B cell (primary cell): Measurements from ENCODE around the gene GSDMA. TPM values are rescaled to one million over a fixed set of nuclear protein-coding genes. Genes with fewer than 3 reads are reported as not detected.

Source experiments
- ATAC-seq: fragments of 200-7000 bp; cut with Tn5 transposase; one replicate; pipeline ENCODE4 v1.10.0; 2021; ENCODE audit warnings: low read depth, mild to moderate bottlenecking, moderate number of reproducible peaks, moderate library complexity
- CTCF ChIA-PET: fragments of 350-600 bp; sonication (Branson Sonifier 250); formaldehyde crosslinking; loops from one replicate; lab custom pipeline; 2021; ENCODE audit warnings: antibody characterized with exemption, inconsistent platforms; lab: Charles Lee
- POLR2A ChIA-PET: fragments of 350-600 bp; sonication (Branson Sonifier 250); formaldehyde crosslinking; loops from one replicate; lab custom pipeline; 2021; ENCODE audit warnings: antibody characterized with exemption; lab: Charles Lee
- DNase-seq: peaks from one replicate; pipeline ENCODE4 v3.0.0; 2013
- H2AFZ ChIP-seq: 2 replicates; pipeline ENCODE4 v1.6.1; 2012; ENCODE audit warnings: mild to moderate bottlenecking, low read depth, low read length; ENCODE audit not compliant: insufficient read depth, poor library complexity, severe bottlenecking
- H3K27ac ChIP-seq, 2 donors: 1 replicate in 1 of 2; 2 replicates in 1 of 2; pipeline ENCODE4 v1.5.1; 2012 to 2013; ENCODE audit warnings: low read length in 2 of 2, mild to moderate bottlenecking in 2 of 2, moderate library complexity in 1 of 2
- H3K27me3 ChIP-seq, 4 experiments: fragments of 200-600 bp in 1 of 4; sonication (generic) in 1 of 4; replicated peaks in 1 of 4; 1 replicate in 2 of 4; 2 replicates in 2 of 4; pipeline versions ENCODE4 v1.6.1 to v1.7.0; 2013 to 2016; ENCODE audit warnings: low read length in 3 of 4, mild to moderate bottlenecking in 2 of 4, mixed read lengths in 1 of 4, moderate library complexity in 1 of 4; ENCODE audit not compliant: insufficient read depth in 4 of 4, control insufficient read depth in 3 of 4; ENCODE audit errors: control extremely low read depth in 1 of 4
- H3K36me3 ChIP-seq, 2 experiments: replicated peaks in 1 of 2; 1 replicate in 1 of 2; 2 replicates in 1 of 2; pipeline versions ENCODE4 v1.6.1 to v1.7.1; 2013; ENCODE audit warnings: low read length in 1 of 2; ENCODE audit not compliant: insufficient read depth in 2 of 2, control insufficient read depth in 1 of 2; ENCODE audit errors: control extremely low read depth in 1 of 2, extremely low read depth in 1 of 2
- H3K4me1 ChIP-seq, 2 donors: fragments of 200-600 bp in 1 of 2; sonication (generic) in 1 of 2; 1 replicate in 1 of 2; 2 replicates in 1 of 2; pipeline versions ENCODE4 v1.5.1 to v1.6.1; 2013 to 2017; ENCODE audit warnings: low read length in 2 of 2; ENCODE audit not compliant: control insufficient read depth in 2 of 2, insufficient read depth in 2 of 2
- H3K4me2 ChIP-seq: replicated peaks from 2 replicates; pipeline ENCODE3; 2012; ENCODE audit warnings: mild to moderate bottlenecking, low read depth, low read length; ENCODE audit not compliant: poor library complexity, severe bottlenecking
- H3K4me3 ChIP-seq, 5 experiments: fragments of 200-600 bp in 1 of 5; sonication (generic) in 1 of 5; 1 replicate in 3 of 5; 2 replicates in 2 of 5; pipeline versions ENCODE4 v1.5.1 to v1.7.0; 2011 to 2016; ENCODE audit warnings: low read length in 4 of 5, mild to moderate bottlenecking in 4 of 5, low read depth in 2 of 5, control low read depth in 1 of 5, moderate library complexity in 1 of 5; ENCODE audit not compliant: insufficient read depth in 1 of 5; ENCODE audit errors: control extremely low read depth in 1 of 5, extremely low read depth in 1 of 5
- H3K79me2 ChIP-seq: fragments of 200-600 bp; sonication (generic); one replicate; pipeline ENCODE4 v1.6.0; 2016; ENCODE audit warnings: low read length; ENCODE audit not compliant: control insufficient read depth, insufficient read depth
- H3K9ac ChIP-seq: fragments of 200-600 bp; sonication (generic); 2 replicates; pipeline ENCODE4 v1.6.1; 2017; ENCODE audit warnings: mild to moderate bottlenecking, low read length, moderate library complexity
- H3K9me3 ChIP-seq, 3 donors: one replicate each; pipeline versions ENCODE4 v1.6.1 to v1.7.1; 2013; ENCODE audit warnings: low read length in 2 of 3; ENCODE audit not compliant: control insufficient read depth in 2 of 3, insufficient read depth in 1 of 3; ENCODE audit errors: control extremely low read depth in 1 of 3
- H4K20me1 ChIP-seq: 2 replicates; pipeline ENCODE4 v1.6.0; 2012; ENCODE audit warnings: mild to moderate bottlenecking, low read length; ENCODE audit not compliant: insufficient read depth, control insufficient read depth, poor library complexity, severe bottlenecking
- H3K27ac Mint-ChIP-seq: one replicate; pipeline ENCODE4 v1.8.0; 2021; ENCODE audit warnings: mixed read lengths
- H3K27me3 Mint-ChIP-seq: one replicate; pipeline ENCODE4 v1.8.0; 2021; ENCODE audit warnings: mixed read lengths
- H3K4me1 Mint-ChIP-seq: one replicate; pipeline ENCODE4 v1.8.0; 2021; ENCODE audit warnings: mixed read lengths
- H3K4me3 Mint-ChIP-seq: one replicate; pipeline ENCODE4 v1.8.0; 2021; ENCODE audit warnings: mixed read lengths
- H3K9me3 Mint-ChIP-seq: one replicate; pipeline ENCODE4 v1.8.0; 2022; ENCODE audit warnings: mixed read lengths; ENCODE audit not compliant: insufficient read depth
- CTCF ChIP-seq: fragments of 200-600 bp; IDR thresholded peaks from one replicate; pipeline ENCODE4 v1.8.0; 2022; ENCODE audit warnings: antibody characterized with exemption, mild to moderate bottlenecking
- EZH2 ChIP-seq: IDR thresholded peaks from 2 replicates; pipeline ENCODE4 v1.6.1; 2012; ENCODE audit warnings: borderline replicate concordance, low read depth, mild to moderate bottlenecking, moderate library complexity, low read length; ENCODE audit not compliant: insufficient read depth, poor library complexity, severe bottlenecking
- WGBS: methylation state at CpG from one replicate; pipeline ENCODE4 v1.1.5; 2013; ENCODE audit warnings: missing lambda C conversion rate; ENCODE audit not compliant: insufficient coverage; 5-methylcytosine and 5-hydroxymethylcytosine counted together
- intact Hi-C: fragments of 100-400 bp; cut with micrococcal nuclease; formaldehyde crosslinking; loops from one replicate; pipeline ENCODE4 v1.10.0; 2022
- polyA plus RNA-seq: library from polyadenylated mRNA; depleted of rRNA; stranded (reverse); fragments of >200 nt; gene quantifications from 2 replicates; pipeline ENCODE4 v1.2.3, GENCODE V29; 2012
- total RNA-seq, 2 donors: library from RNA; stranded (reverse); fragments of 120-200 nt in 1 of 2; gene quantifications; 1 replicate in 1 of 2; 2 replicates in 1 of 2; pipeline versions ENCODE4 v1.2.3 to v1.2.4, GENCODE V29; 2013 to 2022

The GSDMA gene
- total and polyA plus RNA-seq, 2 donors (not counting 1 experiment from before 2014, with no cell fraction given) = 0.09 TPM; not detected in 1

GRCh38 chr17:39994448-39994847 is 31.6 kb downstream of the GSDMA start:
- no peak overlapping the region for H3K27ac ChIP-seq
- H3K27me3 ChIP-seq = no peaks in the 10 kb centered on the region
- no peak for DNase-seq
- peaks cover 24% of the 10 kb centered on the region for H4K20me1 ChIP-seq
- no peaks in the 10 kb centered on the region for H3K4me1 ChIP-seq
- H3K9ac ChIP-seq = no peak overlapping the region
- H3K27ac Mint-ChIP-seq = no peak overlapping the region
- peaks cover 4% of the 10 kb centered on the region for H3K79me2 ChIP-seq
- ATAC-seq = no peak
- peaks cover 2 to 83% of the 10 kb centered on the region in 2 experiments for H3K36me3 ChIP-seq
- H3K9me3 Mint-ChIP-seq = no peaks in the 10 kb centered on the region
- no peaks in the 10 kb centered on the region for H3K9me3 ChIP-seq
- no peak overlapping the region for H3K4me3 Mint-ChIP-seq
- TF ChIP-seq EZH2 = no peak
- no peak for TF ChIP-seq CTCF
- H2AFZ ChIP-seq = no peak overlapping the region
- no peak overlapping the region for H3K4me2 ChIP-seq
- 99% methylated on average over 11 of the region's 11 CpGs for WGBS
- no peak overlapping the region for H3K4me3 ChIP-seq
- intact Hi-C loops = no loop called here
- POLR2A ChIA-PET = no interaction called here
- no peaks in the 10 kb centered on the region for H3K4me1 Mint-ChIP-seq
- no peaks in the 10 kb centered on the region for H3K27me3 Mint-ChIP-seq
- CTCF ChIA-PET = no interaction called here

GRCh38 chr17:39995438-39995837 is 32.6 kb downstream of the GSDMA start:
- H3K4me3 Mint-ChIP-seq = no peak overlapping the region
- no peaks in the 10 kb centered on the region for H3K4me1 Mint-ChIP-seq

More at GRCh38 chr17:39995438-39995837, 32.6 kb downstream of the GSDMA start:
- POLR2A ChIA-PET = interaction anchor here (0.7 kb wide), 1 partner anchor 40 kb away, joined by 3 read pairs; no protein-coding TSS in a partner anchor
- Histone ChIP-seq H3K9me3 (no peaks in the 10 kb centered on the region), H3K4me1 (no peaks in the 10 kb centered on the region), H3K4me2 (no peak overlapping the region), H3K36me3 (peaks cover 2 to 73% of the 10 kb centered on the region in 2 experiments), H2AFZ (no peak overlapping the region), H3K4me3 (no peak overlapping the region), H3K79me2 (no peaks in the 10 kb centered on the region), H3K27me3 (no peaks in the 10 kb centered on the region), H3K9ac (no peak overlapping the region), H4K20me1 (peaks cover 14% of the 10 kb centered on the region), H3K27ac (no peak overlapping the region)
- ATAC-seq (no peak), DNase-seq (no peak)
- intact Hi-C loops = no loop called here
- Mint-ChIP-seq H3K9me3 (no peaks in the 10 kb centered on the region), H3K27ac (no peak overlapping the region), H3K27me3 (no peaks in the 10 kb centered on the region)
- WGBS = 97% methylated on average over 6 of the region's 6 CpGs
- CTCF ChIA-PET = interaction anchor here (0.6 to 1.7 kb wide), 3 partner anchors 9 to 12 kb away, joined by 3 to 5 read pairs (median 3); no protein-coding TSS in a partner anchor
- TF ChIP-seq CTCF = no peak
- TF ChIP-seq EZH2 = no peak
